LNCaP clone FGC (cell line): ENCODE data around the gene TRIM46.

Experiments
- DNase-seq: peaks from one replicate; pipeline ENCODE4 v3.0.0-alpha.2; 2011; ENCODE audit warnings: low read depth
- H3K4me3 ChIP-seq: 2 replicates; pipeline ENCODE4 v1.5.1; 2011; ENCODE audit warnings: mild to moderate bottlenecking, low read depth, low read length, control low read depth
- TF ChIP-seq, protein P1 (sequence below): IDR thresholded peaks from 2 replicates; pipeline ENCODE4 v1.5.1; 2012; ENCODE audit warnings: mild to moderate bottlenecking; ENCODE audit not compliant: control insufficient read depth, insufficient read depth; ENCODE audit errors: extremely low read depth

Gene TRIM46

DNA sequence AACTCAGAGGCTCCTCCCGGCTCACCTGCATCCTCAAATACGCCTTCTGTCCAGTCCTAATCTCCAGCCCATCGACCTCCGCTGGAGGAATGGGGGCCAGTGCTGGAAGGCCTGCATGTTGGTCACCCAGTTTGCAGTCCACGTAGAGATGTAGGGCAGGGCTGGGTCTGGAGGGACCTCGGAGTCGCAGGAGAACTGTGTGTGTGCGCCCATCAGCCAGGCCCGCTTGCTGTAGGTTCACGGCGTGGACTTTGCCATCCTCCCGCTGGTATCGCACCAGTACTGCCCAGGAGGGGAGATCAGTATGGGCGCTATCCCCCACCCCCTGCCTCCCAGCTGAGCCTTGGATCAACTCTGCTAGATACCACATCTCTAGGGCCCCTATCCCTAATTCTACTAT, 31.4 kb downstream of the TRIM46 start:
- no peak for DNase-seq
- no peak overlapping the region for H3K4me3 ChIP-seq
- TF ChIP-seq, protein P1, sequence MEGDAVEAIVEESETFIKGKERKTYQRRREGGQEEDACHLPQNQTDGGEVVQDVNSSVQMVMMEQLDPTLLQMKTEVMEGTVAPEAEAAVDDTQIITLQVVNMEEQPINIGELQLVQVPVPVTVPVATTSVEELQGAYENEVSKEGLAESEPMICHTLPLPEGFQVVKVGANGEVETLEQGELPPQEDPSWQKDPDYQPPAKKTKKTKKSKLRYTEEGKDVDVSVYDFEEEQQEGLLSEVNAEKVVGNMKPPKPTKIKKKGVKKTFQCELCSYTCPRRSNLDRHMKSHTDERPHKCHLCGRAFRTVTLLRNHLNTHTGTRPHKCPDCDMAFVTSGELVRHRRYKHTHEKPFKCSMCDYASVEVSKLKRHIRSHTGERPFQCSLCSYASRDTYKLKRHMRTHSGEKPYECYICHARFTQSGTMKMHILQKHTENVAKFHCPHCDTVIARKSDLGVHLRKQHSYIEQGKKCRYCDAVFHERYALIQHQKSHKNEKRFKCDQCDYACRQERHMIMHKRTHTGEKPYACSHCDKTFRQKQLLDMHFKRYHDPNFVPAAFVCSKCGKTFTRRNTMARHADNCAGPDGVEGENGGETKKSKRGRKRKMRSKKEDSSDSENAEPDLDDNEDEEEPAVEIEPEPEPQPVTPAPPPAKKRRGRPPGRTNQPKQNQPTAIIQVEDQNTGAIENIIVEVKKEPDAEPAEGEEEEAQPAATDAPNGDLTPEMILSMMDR = no peak

DNA sequence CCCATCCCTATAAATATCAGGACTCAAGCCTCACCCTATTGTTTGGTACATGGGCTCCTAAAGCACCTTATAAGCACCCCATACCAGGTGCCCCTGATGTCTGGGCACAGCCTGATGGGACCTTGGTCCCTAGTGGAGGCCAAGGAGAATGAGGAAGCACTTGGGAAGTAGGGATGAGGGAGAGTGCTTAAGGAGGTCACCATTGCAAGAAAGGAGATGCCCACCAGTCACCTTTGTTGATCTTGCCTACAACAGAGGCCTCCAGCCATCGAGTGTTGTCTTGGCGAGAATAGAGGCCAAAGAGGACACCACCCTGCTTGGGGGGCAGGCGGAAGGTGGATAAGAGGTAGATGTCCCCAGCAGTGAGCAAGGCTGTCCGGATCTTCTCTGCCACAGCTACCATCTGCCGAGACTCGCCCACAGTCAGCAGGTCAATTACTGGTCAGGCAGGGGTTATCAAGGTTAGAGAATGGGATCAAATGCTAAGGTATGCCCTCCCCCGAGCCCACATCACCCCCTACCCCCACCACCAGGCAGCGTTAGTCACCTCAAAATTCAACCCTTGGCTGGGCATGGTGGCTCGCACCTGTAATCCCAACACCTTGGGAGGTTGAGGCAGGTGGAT, 32.4 kb downstream of the TRIM46 start:
- DNase-seq = no peak
- TF ChIP-seq, protein P1 = no peak
- no peak overlapping the region for H3K4me3 ChIP-seq

- no peak overlapping the region for H3K4me3 ChIP-seq
- DNase-seq = no peak
These were observed 33.5 kb downstream of the TRIM46 start for GRCh38 chr1:155206891-155207805.

GRCh38 chr1:155207806-155208540, 34.3 kb downstream of the TRIM46 start, which contains the start of gene THBS3:
Gene THBS3 (minus strand): TSS chr1:155207897. CDS start chr1:155207876, 21 bp downstream.
- peak within 1 kb of the TSS; percentile 94 for H3K4me3 ChIP-seq
- no peak for DNase-seq
- TF ChIP-seq, protein P1 = no peak

More at GRCh38 chr1:155206891-155207805, 33.5 kb downstream of the TRIM46 start:
- TF ChIP-seq, protein P1 = peak; percentile 82

DNA sequence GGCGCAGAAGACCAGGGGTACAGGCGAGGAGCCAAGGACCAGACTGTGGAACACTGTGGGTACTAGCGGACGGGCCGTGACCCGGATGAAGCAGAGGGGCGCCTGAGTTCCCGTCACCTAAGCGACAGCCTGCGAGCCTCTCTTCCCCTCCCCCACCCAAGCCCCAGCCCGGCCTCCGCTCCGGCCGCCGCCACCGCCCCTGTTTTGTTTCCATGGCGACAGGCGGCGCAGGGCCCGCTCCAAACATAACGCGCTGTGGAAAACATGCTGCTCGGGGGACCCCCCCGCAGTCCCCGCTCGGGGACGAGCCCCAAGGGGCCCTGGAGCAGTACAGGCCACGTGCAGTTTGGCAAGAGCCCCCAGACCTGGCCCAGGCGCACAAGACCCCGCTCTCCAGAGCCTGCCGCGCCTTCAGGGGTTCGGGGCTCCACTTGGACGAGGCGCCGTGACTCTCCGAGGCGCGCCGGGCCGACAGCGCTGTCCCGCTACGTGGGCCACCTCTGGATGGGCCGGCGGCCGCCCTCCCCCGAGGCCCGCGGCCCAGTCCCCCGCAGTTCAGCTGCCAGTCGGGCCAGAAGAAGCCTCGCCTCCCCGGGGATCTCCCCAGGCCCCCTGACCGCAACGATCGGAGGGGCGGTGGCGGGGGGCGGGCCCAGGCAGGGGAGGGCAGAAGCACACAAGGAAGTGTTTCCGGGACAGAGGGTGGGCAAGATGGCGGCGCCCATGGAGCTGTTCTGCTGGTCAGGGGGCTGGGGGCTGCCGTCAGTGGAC, 35.1 kb downstream of the TRIM46 start, which contains the start of gene MTX1:
Gene MTX1 (plus strand): TSS at position 155 of the 771 bp plus-strand sequence. CDS start 110 bp downstream, at position 265.
- DNase-seq = no peak

More for the DNA sequence above, 35.1 kb downstream of the TRIM46 start, which contains the start of gene MTX1:
- TF ChIP-seq, protein P1 = no peak
- peak within 1 kb of the TSS; percentile 94 for H3K4me3 ChIP-seq
